RWPE2 (cell line): Measurements from ENCODE around the gene GPATCH1.
A peak's percentile ranks its signal among the peaks of the same experiment; 100 is the strongest.
"Not testable (repeated sequence)": the region's sequence is repeated elsewhere in the genome, so short reads cannot be mapped to it uniquely, and the experiment has no call there.

ENCODE experiments used
- ATAC-seq: fragments of 200-7000 bp; cut with Tn5 transposase; 3 replicates; pipeline ENCODE4 v1.9.1; 2021; ENCODE audit warnings: low read depth
- DNase-seq: peaks from one replicate; pipeline ENCODE4 v3.0.0-alpha.2; 2020; ENCODE audit warnings: low spot score
- H3K27ac ChIP-seq: fragments of 450-650 bp; 2 replicates; pipeline ENCODE4 v1.5.1; 2017; ENCODE audit warnings: mild to moderate bottlenecking; ENCODE audit not compliant: poor library complexity, severe bottlenecking
- H3K27me3 ChIP-seq: fragments of 250-450 bp; sonication (Bioruptor Pico); 2 replicates; pipeline ENCODE4 v1.5.1; 2021; ENCODE audit warnings: mild to moderate bottlenecking, moderate library complexity; ENCODE audit not compliant: insufficient read depth, poor library complexity, severe bottlenecking
- H3K36me3 ChIP-seq: fragments of 250-450 bp; sonication (Bioruptor Pico); 2 replicates; pipeline ENCODE4 v1.5.1; 2020; ENCODE audit warnings: low read depth, mild to moderate bottlenecking, moderate library complexity
- H3K4me1 ChIP-seq: fragments of 250-450 bp; sonication (Bioruptor Pico); 2 replicates; pipeline ENCODE4 v1.5.1; 2021; ENCODE audit warnings: mild to moderate bottlenecking, moderate library complexity; ENCODE audit not compliant: insufficient read depth, poor library complexity, severe bottlenecking
- H3K4me3 ChIP-seq: fragments of 250-450 bp; sonication (Bioruptor Pico); 2 replicates; pipeline ENCODE4 v1.5.1; 2021; ENCODE audit warnings: mild to moderate bottlenecking, moderate library complexity; ENCODE audit not compliant: severe bottlenecking
- H3K9me3 ChIP-seq: fragments of 250-450 bp; sonication (Bioruptor Pico); 2 replicates; pipeline ENCODE4 v1.5.1; 2021; ENCODE audit warnings: mild to moderate bottlenecking, moderate library complexity; ENCODE audit not compliant: severe bottlenecking
- CTCF ChIP-seq: fragments of 450-650 bp; IDR thresholded peaks from one replicate; pipeline ENCODE4 v1.5.1; 2017; ENCODE audit warnings: mild to moderate bottlenecking, moderate library complexity; ENCODE audit not compliant: poor library complexity, severe bottlenecking

Gene GPATCH1

DNA sequence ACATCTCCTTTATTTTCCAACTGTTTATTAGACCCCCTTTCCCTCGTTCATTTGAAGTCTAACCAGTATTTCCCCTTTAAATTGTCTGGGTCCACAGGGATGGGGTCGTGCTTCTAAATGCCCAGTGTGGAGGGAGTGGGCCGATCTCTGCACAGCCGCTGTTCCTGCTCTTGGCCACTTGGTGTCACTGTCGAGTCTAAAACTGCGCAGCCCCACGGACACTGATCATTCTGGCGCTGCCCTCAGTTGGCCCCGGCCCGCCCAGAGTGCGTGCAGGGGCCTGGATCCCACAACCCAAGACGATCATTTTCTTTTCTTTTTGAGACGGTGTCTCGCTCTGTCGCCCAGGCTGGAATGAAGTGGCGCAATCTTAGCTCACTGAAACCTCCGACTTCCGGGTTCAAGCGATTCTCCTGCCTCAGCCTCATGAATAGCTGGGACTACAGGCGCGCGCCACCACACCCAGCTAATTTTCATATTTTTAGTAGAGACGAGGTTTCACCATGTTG, 63.0 kb downstream of the GPATCH1 start:
- no peak overlapping the region for H3K27ac ChIP-seq
- H3K27me3 ChIP-seq: no peaks in the 10 kb centered on the region
- H3K4me1 ChIP-seq: no peaks in the 10 kb centered on the region
- no peaks in the 10 kb centered on the region for H3K9me3 ChIP-seq
- peak; percentile 89 for TF ChIP-seq CTCF
- H3K4me3 ChIP-seq: no peak overlapping the region
- H3K36me3 ChIP-seq: no peaks in the 10 kb centered on the region
- ATAC-seq (peak; percentile 94), DNase-seq (no peak)

- Histone ChIP-seq H3K27ac (no peak overlapping the region), H3K4me1 (no peaks in the 10 kb centered on the region), H3K9me3 (no peaks in the 10 kb centered on the region), H3K4me3 (no peak overlapping the region), H3K27me3 (no peaks in the 10 kb centered on the region), H3K36me3 (no peaks in the 10 kb centered on the region)
- no peak for TF ChIP-seq CTCF
- ATAC-seq (no peak), DNase-seq (no peak)
Observed at GRCh38 chr19:33146209-33146608, 65.2 kb downstream of the GPATCH1 start.

GRCh38 chr19:33147538-33147937, 66.6 kb downstream of the GPATCH1 start:
- DNase-seq (no peak), ATAC-seq (no peak)
- Histone ChIP-seq H3K9me3 (no peaks in the 10 kb centered on the region), H3K27ac (no peak overlapping the region), H3K4me3 (no peak overlapping the region), H3K4me1 (no peaks in the 10 kb centered on the region), H3K36me3 (no peaks in the 10 kb centered on the region), H3K27me3 (no peaks in the 10 kb centered on the region)
- TF ChIP-seq CTCF: no peak

GRCh38 chr19:33150852-33151518, 70.0 kb downstream of the GPATCH1 start:
- no peaks in the 10 kb centered on the region for H3K27me3 ChIP-seq
- no peaks in the 10 kb centered on the region for H3K36me3 ChIP-seq
- H3K27ac ChIP-seq: no peak overlapping the region
- no peak overlapping the region for H3K4me3 ChIP-seq
- ATAC-seq: no peak
- no peaks in the 10 kb centered on the region for H3K4me1 ChIP-seq
- H3K9me3 ChIP-seq: no peaks in the 10 kb centered on the region
- TF ChIP-seq CTCF: no peak
- DNase-seq: no peak

- no peak for ATAC-seq
- Histone ChIP-seq H3K4me3 (no peak overlapping the region), H3K27me3 (no peaks in the 10 kb centered on the region), H3K4me1 (no peaks in the 10 kb centered on the region), H3K27ac (no peak overlapping the region), H3K36me3 (no peaks in the 10 kb centered on the region), H3K9me3 (no peaks in the 10 kb centered on the region)
- DNase-seq: no peak
- no peak for TF ChIP-seq CTCF
Observed at GRCh38 chr19:33152176-33152575, 71.2 kb downstream of the GPATCH1 start.

DNA sequence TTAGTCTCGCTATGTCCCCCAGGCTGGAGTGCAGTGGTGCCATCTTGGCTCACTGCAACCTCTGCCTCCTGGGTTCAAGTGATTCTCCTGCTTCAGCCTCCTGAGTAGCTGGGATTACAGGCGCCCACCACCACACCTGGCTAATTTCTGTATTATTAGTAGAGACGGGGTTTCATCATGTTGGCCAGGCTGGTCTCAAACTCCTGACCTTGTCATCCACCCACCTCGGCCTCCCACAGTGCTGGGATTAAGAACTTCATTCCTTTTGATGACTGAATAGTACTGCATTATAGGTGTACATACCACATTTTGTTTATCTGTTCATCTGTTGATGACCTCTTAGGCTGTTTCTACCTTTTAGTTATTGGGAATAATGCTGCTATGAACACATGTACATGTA, 71.6 kb downstream of the GPATCH1 start:
- not testable (repeated sequence) for H3K27me3 ChIP-seq, H3K36me3 ChIP-seq, H3K4me3 ChIP-seq, H3K4me1 ChIP-seq, ATAC-seq, DNase-seq, H3K27ac ChIP-seq, H3K9me3 ChIP-seq

DNA sequence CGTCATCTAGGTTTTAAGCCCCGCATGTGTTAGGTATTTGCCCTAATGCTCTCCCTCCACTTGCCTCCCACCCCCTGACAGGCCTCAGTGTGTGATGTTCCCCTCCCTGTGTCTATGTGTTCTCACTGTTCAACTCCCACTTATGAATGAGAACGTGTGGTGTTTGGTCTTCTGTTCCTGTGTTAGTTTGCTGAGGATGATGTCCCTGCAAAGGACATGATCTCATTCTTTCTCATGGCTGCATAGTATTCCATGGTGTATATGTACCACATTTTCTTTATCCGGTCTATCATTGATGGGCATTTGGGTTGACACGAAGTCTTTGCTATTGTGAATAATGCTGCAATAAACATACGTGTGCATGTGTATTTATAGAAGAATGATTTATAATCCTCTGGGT, 73.3 kb downstream of the GPATCH1 start:
- not testable (repeated sequence) for H3K27me3 ChIP-seq, H3K4me1 ChIP-seq, H3K36me3 ChIP-seq, DNase-seq, H3K9me3 ChIP-seq, ATAC-seq, H3K27ac ChIP-seq, H3K4me3 ChIP-seq
